ENCODE measurements around the gene MRPL37. TPM values are rescaled to one million over a fixed set of nuclear protein-coding genes. Genes with fewer than 3 reads are reported as not detected.

The MRPL37 gene
- total RNA-seq, 1 donor from 2014 or later = 32.9 TPM

GRCh38 chr1:54237586-54237985, 37.6 kb downstream of the MRPL37 start:
- Histone ChIP-seq H3K27me3 (ENCODE audit: control insufficient read depth in 3 of 3, insufficient read depth in 3 of 3, low read length in 3 of 3) (no peaks in the 10 kb centered on the region), H3K36me3 (ENCODE audit: control insufficient read depth in 3 of 3, insufficient read depth in 3 of 3, low read length in 3 of 3) (peaks cover 33 to 47% (median 40%) of the 10 kb centered on the region in 3 donors), H3K9ac (ENCODE audit: low read depth in 1 of 3, low read length in 3 of 3) (no peak overlapping the region), H3K27ac (ENCODE audit: low read depth, low read length) (no peak overlapping the region), H3K4me3 (ENCODE audit: low read length in 3 of 3) (no peak overlapping the region), H3K4me1 (ENCODE audit: control insufficient read depth in 3 of 3, insufficient read depth in 3 of 3, low read length in 3 of 3) (peaks cover 0 to 5% (median 5%) of the 10 kb centered on the region in 3 donors), H3K9me3 (ENCODE audit: control insufficient read depth in 3 of 3, low read length in 3 of 3) (no peaks in the 10 kb centered on the region)

DNA sequence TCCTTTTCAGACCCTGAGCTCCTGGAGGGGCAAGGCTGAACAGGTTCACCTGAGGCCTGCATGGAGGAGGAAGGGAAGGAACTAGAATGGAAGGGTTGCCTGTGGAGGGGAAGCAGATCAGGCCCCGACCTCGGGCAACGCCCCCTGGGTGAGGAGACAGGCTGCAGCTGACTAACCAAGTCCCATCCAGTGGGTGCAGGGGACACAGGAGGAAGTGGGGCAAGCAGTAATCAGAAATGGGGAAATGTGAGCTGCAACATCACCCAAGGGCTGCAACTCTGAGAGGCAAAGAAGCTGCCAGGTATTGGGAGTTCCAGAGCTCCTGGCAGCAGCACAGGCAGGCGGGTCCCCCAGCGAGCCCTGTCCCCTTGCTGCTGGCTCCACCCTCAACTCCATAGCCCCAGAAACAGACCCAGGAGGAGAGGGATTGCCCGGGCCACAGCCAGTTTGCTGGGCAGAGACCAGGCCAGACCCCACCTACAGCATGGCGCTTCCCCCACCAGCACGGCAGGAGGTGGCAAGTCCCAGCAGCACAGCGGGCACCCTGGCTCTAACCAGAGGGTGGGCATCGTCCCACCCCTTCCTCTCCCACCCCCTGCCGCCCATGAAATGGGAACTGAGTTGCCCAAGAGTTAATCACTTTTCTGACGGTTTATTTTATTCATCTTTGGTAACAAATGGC, 38.5 kb downstream of the MRPL37 start:
- peaks cover 0 to 5% (median 5%) of the 10 kb centered on the region in 3 donors for H3K4me1 ChIP-seq (ENCODE audit: control insufficient read depth in 3 of 3, insufficient read depth in 3 of 3, low read length in 3 of 3)
- no peak overlapping the region for H3K9ac ChIP-seq (ENCODE audit: low read depth in 1 of 3, low read length in 3 of 3)
- no peak overlapping the region for H3K27ac ChIP-seq (ENCODE audit: low read depth, low read length)
- H3K9me3 ChIP-seq (ENCODE audit: control insufficient read depth in 3 of 3, low read length in 3 of 3) = no peaks in the 10 kb centered on the region
- no peaks in the 10 kb centered on the region for H3K27me3 ChIP-seq (ENCODE audit: control insufficient read depth in 3 of 3, insufficient read depth in 3 of 3, low read length in 3 of 3)
- H3K36me3 ChIP-seq (ENCODE audit: control insufficient read depth in 3 of 3, insufficient read depth in 3 of 3, low read length in 3 of 3) = peaks cover 37 to 47% (median 47%) of the 10 kb centered on the region in 3 donors
- no peak overlapping the region for H3K4me3 ChIP-seq (ENCODE audit: low read length in 3 of 3)

- peaks cover 37 to 50% (median 47%) of the 10 kb centered on the region in 3 donors for H3K36me3 ChIP-seq (ENCODE audit: control insufficient read depth in 3 of 3, insufficient read depth in 3 of 3, low read length in 3 of 3)
These were observed 39.0 kb downstream of the MRPL37 start for GRCh38 chr1:54239035-54239383.

DNA sequence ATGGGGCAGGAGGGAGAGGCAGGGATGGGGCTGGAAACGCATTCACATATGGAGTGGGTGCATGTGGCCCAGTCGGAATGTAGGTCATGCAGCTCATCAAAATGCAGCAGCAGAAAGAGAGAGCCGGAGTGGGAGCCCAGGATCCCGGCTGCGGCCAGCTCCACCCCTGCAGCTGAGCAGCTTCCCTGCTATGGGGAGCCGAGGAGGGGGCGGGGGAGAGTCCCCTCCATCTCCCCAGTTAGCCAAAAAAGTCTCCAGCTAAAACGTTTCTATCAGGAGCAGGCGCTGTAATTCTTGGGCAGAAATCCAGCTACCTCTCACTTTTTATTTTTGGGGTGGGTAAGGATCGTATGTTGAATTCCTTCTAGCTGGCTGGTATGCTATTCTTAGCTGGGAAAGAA, 39.7 kb downstream of the MRPL37 start:
- Histone ChIP-seq H3K27me3 (ENCODE audit: control insufficient read depth in 3 of 3, insufficient read depth in 3 of 3, low read length in 3 of 3) (no peaks in the 10 kb centered on the region), H3K4me1 (ENCODE audit: control insufficient read depth in 3 of 3, insufficient read depth in 3 of 3, low read length in 3 of 3) (peaks cover 0 to 5% (median 5%) of the 10 kb centered on the region in 3 donors), H3K36me3 (ENCODE audit: control insufficient read depth in 3 of 3, insufficient read depth in 3 of 3, low read length in 3 of 3) (peaks cover 37 to 53% (median 47%) of the 10 kb centered on the region in 3 donors), H3K9me3 (ENCODE audit: control insufficient read depth in 3 of 3, low read length in 3 of 3) (no peaks in the 10 kb centered on the region), H3K9ac (ENCODE audit: low read depth in 1 of 3, low read length in 3 of 3) (peak overlapping the region in 1 of 3 donors; percentile 45), H3K4me3 (ENCODE audit: low read length in 3 of 3) (no peak overlapping the region), H3K27ac (ENCODE audit: low read depth, low read length) (no peak overlapping the region)

More at GRCh38 chr1:54239035-54239383, 39.0 kb downstream of the MRPL37 start:
- no peak overlapping the region for H3K27ac ChIP-seq (ENCODE audit: low read depth, low read length)
- no peak overlapping the region for H3K9ac ChIP-seq (ENCODE audit: low read depth in 1 of 3, low read length in 3 of 3)
- H3K4me3 ChIP-seq (ENCODE audit: low read length in 3 of 3) = no peak overlapping the region
- no peaks in the 10 kb centered on the region for H3K27me3 ChIP-seq (ENCODE audit: control insufficient read depth in 3 of 3, insufficient read depth in 3 of 3, low read length in 3 of 3)
- H3K9me3 ChIP-seq (ENCODE audit: control insufficient read depth in 3 of 3, low read length in 3 of 3) = no peaks in the 10 kb centered on the region
- peaks cover 0 to 5% (median 5%) of the 10 kb centered on the region in 3 donors for H3K4me1 ChIP-seq (ENCODE audit: control insufficient read depth in 3 of 3, insufficient read depth in 3 of 3, low read length in 3 of 3)

- H3K27ac ChIP-seq (ENCODE audit: low read depth, low read length) = no peak overlapping the region
- H3K27me3 ChIP-seq (ENCODE audit: control insufficient read depth in 3 of 3, insufficient read depth in 3 of 3, low read length in 3 of 3) = no peaks in the 10 kb centered on the region
- peaks cover 38 to 54% (median 51%) of the 10 kb centered on the region in 3 donors for H3K36me3 ChIP-seq (ENCODE audit: control insufficient read depth in 3 of 3, insufficient read depth in 3 of 3, low read length in 3 of 3)
- H3K9ac ChIP-seq (ENCODE audit: low read depth in 1 of 3, low read length in 3 of 3) = no peak overlapping the region
- H3K4me3 ChIP-seq (ENCODE audit: low read length in 3 of 3) = no peak overlapping the region
- no peaks in the 10 kb centered on the region for H3K9me3 ChIP-seq (ENCODE audit: control insufficient read depth in 3 of 3, low read length in 3 of 3)
- H3K4me1 ChIP-seq (ENCODE audit: control insufficient read depth in 3 of 3, insufficient read depth in 3 of 3, low read length in 3 of 3) = peaks cover under 1 to 13% (median 11%) of the 10 kb centered on the region in 3 donors
These were observed 40.9 kb downstream of the MRPL37 start for GRCh38 chr1:54240741-54241335.

GRCh38 chr1:54241364-54241763, 41.4 kb downstream of the MRPL37 start:
- no peak overlapping the region for H3K27ac ChIP-seq (ENCODE audit: low read depth, low read length)
- H3K4me1 ChIP-seq (ENCODE audit: control insufficient read depth in 3 of 3, insufficient read depth in 3 of 3, low read length in 3 of 3) = peaks cover 4 to 14% (median 13%) of the 10 kb centered on the region in 3 donors
- no peak overlapping the region for H3K4me3 ChIP-seq (ENCODE audit: low read length in 3 of 3)
- H3K36me3 ChIP-seq (ENCODE audit: control insufficient read depth in 3 of 3, insufficient read depth in 3 of 3, low read length in 3 of 3) = peaks cover 37 to 56% (median 50%) of the 10 kb centered on the region in 3 donors
- H3K9me3 ChIP-seq (ENCODE audit: control insufficient read depth in 3 of 3, low read length in 3 of 3) = no peaks in the 10 kb centered on the region
- H3K9ac ChIP-seq (ENCODE audit: low read depth in 1 of 3, low read length in 3 of 3) = no peak overlapping the region
- no peaks in the 10 kb centered on the region for H3K27me3 ChIP-seq (ENCODE audit: control insufficient read depth in 3 of 3, insufficient read depth in 3 of 3, low read length in 3 of 3)

- Histone ChIP-seq H3K4me3 (ENCODE audit: low read length in 3 of 3) (no peak overlapping the region), H3K9ac (ENCODE audit: low read depth in 1 of 3, low read length in 3 of 3) (no peak overlapping the region), H3K27me3 (ENCODE audit: control insufficient read depth in 3 of 3, insufficient read depth in 3 of 3, low read length in 3 of 3) (no peaks in the 10 kb centered on the region), H3K36me3 (ENCODE audit: control insufficient read depth in 3 of 3, insufficient read depth in 3 of 3, low read length in 3 of 3) (peaks cover 30 to 48% (median 33%) of the 10 kb centered on the region in 3 donors), H3K4me1 (ENCODE audit: control insufficient read depth in 3 of 3, insufficient read depth in 3 of 3, low read length in 3 of 3) (peaks cover 4 to 26% (median 15%) of the 10 kb centered on the region in 3 donors), H3K27ac (ENCODE audit: low read depth, low read length) (no peak overlapping the region), H3K9me3 (ENCODE audit: control insufficient read depth in 3 of 3, low read length in 3 of 3) (no peaks in the 10 kb centered on the region)
These were observed 43.1 kb downstream of the MRPL37 start for GRCh38 chr1:54243022-54243421.

DNA sequence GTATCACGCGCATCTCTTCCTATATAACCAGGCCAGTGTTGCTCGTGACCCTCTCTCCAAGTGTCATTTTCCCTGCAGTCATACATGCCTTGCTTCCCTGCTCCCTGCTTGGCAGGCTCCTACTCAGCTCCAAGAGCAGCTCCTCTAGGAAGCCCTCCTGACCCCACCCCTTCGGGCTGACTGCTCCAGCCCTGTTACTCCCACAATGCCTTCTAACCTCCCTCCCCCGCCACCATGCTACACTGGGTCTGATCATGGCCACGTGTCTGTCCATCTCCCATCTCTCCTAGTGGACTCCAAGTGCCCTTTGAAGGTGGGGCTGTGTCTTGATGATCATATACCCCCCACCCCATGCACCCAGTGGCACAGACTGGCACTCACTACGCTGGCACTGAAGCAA, 44.7 kb downstream of the MRPL37 start:
- H3K4me3 ChIP-seq (ENCODE audit: low read length in 3 of 3) = no peak overlapping the region
- no peaks in the 10 kb centered on the region for H3K9me3 ChIP-seq (ENCODE audit: control insufficient read depth in 3 of 3, low read length in 3 of 3)
- H3K27ac ChIP-seq (ENCODE audit: low read depth, low read length) = no peak overlapping the region
- peaks cover 18 to 44% (median 28%) of the 10 kb centered on the region in 3 donors for H3K36me3 ChIP-seq (ENCODE audit: control insufficient read depth in 3 of 3, insufficient read depth in 3 of 3, low read length in 3 of 3)
- H3K4me1 ChIP-seq (ENCODE audit: control insufficient read depth in 3 of 3, insufficient read depth in 3 of 3, low read length in 3 of 3) = peaks cover 4 to 30% (median 11%) of the 10 kb centered on the region in 3 donors
- no peak overlapping the region for H3K9ac ChIP-seq (ENCODE audit: low read depth in 1 of 3, low read length in 3 of 3)
- no peaks in the 10 kb centered on the region for H3K27me3 ChIP-seq (ENCODE audit: control insufficient read depth in 3 of 3, insufficient read depth in 3 of 3, low read length in 3 of 3)

DNA sequence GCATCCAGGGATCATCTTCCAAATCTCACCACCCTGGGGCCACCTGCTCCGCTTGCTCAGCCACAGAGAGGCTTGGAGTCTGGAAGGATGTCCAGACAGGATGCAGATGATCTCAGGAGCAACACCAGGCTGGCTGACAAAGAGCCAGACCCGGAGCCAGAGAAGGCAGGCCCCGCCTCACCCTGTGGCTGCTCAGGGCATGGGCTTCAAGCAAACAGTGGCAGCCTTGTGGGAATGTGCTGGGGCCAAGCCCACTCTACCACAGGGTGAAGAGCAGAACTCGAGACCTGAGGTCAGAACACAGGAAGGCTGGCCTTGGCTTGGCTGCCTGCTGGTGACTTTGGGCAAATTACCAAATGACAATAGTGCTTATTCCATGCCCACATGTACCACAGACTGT, 45.5 kb downstream of the MRPL37 start:
- Histone ChIP-seq H3K9ac (ENCODE audit: low read depth in 1 of 3, low read length in 3 of 3) (no peak overlapping the region), H3K27me3 (ENCODE audit: control insufficient read depth in 3 of 3, insufficient read depth in 3 of 3, low read length in 3 of 3) (no peaks in the 10 kb centered on the region), H3K36me3 (ENCODE audit: control insufficient read depth in 3 of 3, insufficient read depth in 3 of 3, low read length in 3 of 3) (peaks cover 18 to 43% (median 28%) of the 10 kb centered on the region in 3 donors), H3K4me1 (ENCODE audit: control insufficient read depth in 3 of 3, insufficient read depth in 3 of 3, low read length in 3 of 3) (peaks cover 5 to 32% (median 14%) of the 10 kb centered on the region in 3 donors), H3K9me3 (ENCODE audit: control insufficient read depth in 3 of 3, low read length in 3 of 3) (no peaks in the 10 kb centered on the region), H3K4me3 (ENCODE audit: low read length in 3 of 3) (no peak overlapping the region), H3K27ac (ENCODE audit: low read depth, low read length) (no peak overlapping the region)

DNA sequence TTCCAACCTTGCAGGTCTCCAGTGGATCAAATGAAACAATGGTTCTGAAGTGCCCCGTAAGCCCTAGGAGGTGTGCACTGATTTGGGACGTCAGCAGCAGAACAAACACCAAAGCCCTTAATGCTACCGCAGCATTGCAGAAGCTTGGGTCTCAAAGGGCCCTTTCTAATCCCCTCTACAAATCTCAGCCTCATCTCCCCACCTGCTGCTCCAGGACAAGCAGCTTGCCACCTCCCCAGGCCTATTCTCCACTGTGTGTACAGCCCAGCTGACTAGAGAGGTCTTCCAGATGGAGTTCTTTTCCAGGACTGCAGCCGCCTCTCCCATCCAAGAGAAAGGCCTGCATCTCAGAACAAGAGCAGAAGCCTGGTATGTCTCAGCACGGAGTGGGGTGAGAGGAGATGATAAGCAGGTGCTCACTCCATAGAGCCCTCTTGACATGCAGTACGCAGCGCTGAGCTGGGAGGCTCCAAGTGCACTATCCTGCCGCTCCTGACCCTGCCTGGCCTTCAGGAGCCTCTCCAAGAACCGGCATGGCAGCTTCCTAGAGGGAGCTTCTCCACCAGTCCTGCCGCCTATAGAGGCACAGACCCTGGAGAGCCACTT, 46.3 kb downstream of the MRPL37 start:
- no peak overlapping the region for H3K4me3 ChIP-seq (ENCODE audit: low read length in 3 of 3)
- no peaks in the 10 kb centered on the region for H3K9me3 ChIP-seq (ENCODE audit: control insufficient read depth in 3 of 3, low read length in 3 of 3)
- peaks cover 15 to 39% (median 31%) of the 10 kb centered on the region in 3 donors for H3K36me3 ChIP-seq (ENCODE audit: control insufficient read depth in 3 of 3, insufficient read depth in 3 of 3, low read length in 3 of 3)
- peaks cover 6 to 34% (median 15%) of the 10 kb centered on the region in 3 donors for H3K4me1 ChIP-seq (ENCODE audit: control insufficient read depth in 3 of 3, insufficient read depth in 3 of 3, low read length in 3 of 3)
- no peak overlapping the region for H3K9ac ChIP-seq (ENCODE audit: low read depth in 1 of 3, low read length in 3 of 3)
- no peak overlapping the region for H3K27ac ChIP-seq (ENCODE audit: low read depth, low read length)
- no peaks in the 10 kb centered on the region for H3K27me3 ChIP-seq (ENCODE audit: control insufficient read depth in 3 of 3, insufficient read depth in 3 of 3, low read length in 3 of 3)

All from skeletal muscle tissue (tissue), 4 donors.